SH-SY5Y (cell line): ENCODE data around the gene UBE3A.

Experiments
- GATA2 ChIP-seq: IDR thresholded peaks from 2 replicates; pipeline ENCODE4 v1.6.1; 2011; ENCODE audit warnings: mild to moderate bottlenecking, low read depth, low read length
- GATA3 ChIP-seq: IDR thresholded peaks from 2 replicates; pipeline ENCODE4 v1.6.1; 2011; ENCODE audit warnings: low read depth, mild to moderate bottlenecking, low read length, moderate library complexity

The UBE3A gene

GRCh38 chr15:25426896-25427610 lies 11.8 kb downstream of the UBE3A start:
- TF ChIP-seq GATA2 (peak; percentile 56), GATA3 (peak; percentile 51)

- TF ChIP-seq GATA2 (no peak), GATA3 (no peak)
Observed at GRCh38 chr15:25424073-25424472, 14.8 kb downstream of the UBE3A start.

DNA sequence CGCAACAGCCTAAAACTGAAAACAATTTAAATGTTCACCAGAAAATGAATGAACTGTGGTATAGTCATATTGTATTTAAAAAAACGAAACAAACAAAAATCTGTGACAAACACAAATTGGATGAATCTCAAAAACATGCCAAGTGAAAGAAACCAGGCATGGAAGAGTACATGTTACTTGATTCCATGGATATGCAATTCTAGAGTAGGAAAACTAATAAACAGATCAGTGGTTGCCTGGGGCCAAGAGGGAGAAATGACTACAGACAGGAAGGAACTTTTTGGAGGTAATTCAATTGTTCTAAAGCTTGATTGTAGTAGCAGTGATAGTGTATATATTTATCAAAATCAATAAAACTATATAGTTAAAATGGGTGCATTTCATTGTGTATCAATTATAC lies 16.8 kb downstream of the UBE3A start:
- TF ChIP-seq GATA2 (no peak), GATA3 (no peak)

GRCh38 chr15:25418202-25418601 lies 20.6 kb downstream of the UBE3A start:
- TF ChIP-seq GATA3 (no peak), GATA2 (no peak)

- TF ChIP-seq GATA3 (no peak), GATA2 (no peak)
Observed at GRCh38 chr15:25417604-25418003, 21.2 kb downstream of the UBE3A start.

GRCh38 chr15:25416693-25417092 lies 22.1 kb downstream of the UBE3A start:
- no peak for TF ChIP-seq GATA3
- no peak for TF ChIP-seq GATA2

DNA sequence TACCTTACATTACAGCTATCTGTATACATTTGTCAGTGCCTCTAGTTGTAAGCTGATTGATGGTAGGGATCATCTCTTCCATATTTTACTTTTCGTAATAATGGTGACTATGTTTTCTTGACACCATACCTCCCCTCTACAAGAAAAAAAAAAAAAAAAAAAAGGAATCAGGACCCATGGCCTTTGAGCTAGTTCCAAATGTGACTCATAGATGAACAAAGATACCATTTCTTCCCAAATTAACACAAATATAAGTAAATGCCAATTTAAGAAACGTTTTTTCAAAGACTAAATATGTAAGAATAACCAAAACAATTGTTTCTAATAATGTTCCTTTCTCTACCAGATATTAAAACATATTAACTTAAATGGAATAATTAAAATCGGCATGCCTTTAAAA lies 23.1 kb downstream of the UBE3A start:
- TF ChIP-seq GATA2 (no peak), GATA3 (no peak)

- TF ChIP-seq GATA2 (no peak), GATA3 (no peak)
Observed at GRCh38 chr15:25415217-25415616, 23.6 kb downstream of the UBE3A start.

GRCh38 chr15:25410649-25411048 lies 28.2 kb downstream of the UBE3A start:
- TF ChIP-seq GATA2 (no peak), GATA3 (no peak)

DNA sequence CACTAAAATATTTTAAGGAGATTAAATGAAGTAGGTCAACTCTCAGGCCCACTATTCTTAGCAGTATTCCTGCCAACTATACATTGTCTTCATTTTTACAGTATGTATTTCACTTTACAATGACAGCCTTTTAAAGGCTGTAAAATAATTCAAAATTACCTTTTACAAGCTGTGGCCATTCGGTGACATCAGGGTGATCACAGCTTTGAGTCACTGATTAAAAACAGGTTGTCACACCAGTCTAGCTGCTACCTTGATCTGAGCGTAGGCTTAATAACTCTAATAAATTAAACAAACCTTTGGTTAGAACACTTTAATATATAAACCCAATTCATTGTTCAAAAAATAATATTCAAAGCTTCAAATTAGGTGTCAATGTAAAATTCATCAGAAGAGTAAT lies 29.9 kb downstream of the UBE3A start:
- no peak for TF ChIP-seq GATA2
- no peak for TF ChIP-seq GATA3

- no peak for TF ChIP-seq GATA2
- TF ChIP-seq GATA3 = no peak
Observed at GRCh38 chr15:25408428-25408827, 30.4 kb downstream of the UBE3A start.

DNA sequence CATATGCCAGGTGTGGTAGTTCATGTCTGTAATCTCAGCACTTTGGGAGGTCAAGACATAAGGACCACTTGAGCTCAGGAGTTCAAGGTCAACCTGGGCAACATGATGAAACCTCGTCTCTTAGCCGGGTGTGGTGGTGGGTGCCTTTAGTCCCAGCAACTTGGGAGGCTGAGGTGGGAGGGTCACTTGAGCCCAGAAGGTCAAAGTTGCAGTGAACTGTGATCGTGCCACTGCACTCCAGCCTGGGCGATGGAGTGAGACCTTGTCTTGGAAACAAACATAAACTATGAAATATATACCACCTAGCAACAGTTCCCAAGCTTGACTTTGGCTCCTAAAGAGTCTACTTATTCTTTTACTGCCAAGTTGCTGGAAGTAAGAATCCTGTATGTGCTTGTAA lies 30.9 kb downstream of the UBE3A start:
- TF ChIP-seq GATA3 = no peak
- no peak for TF ChIP-seq GATA2

DNA sequence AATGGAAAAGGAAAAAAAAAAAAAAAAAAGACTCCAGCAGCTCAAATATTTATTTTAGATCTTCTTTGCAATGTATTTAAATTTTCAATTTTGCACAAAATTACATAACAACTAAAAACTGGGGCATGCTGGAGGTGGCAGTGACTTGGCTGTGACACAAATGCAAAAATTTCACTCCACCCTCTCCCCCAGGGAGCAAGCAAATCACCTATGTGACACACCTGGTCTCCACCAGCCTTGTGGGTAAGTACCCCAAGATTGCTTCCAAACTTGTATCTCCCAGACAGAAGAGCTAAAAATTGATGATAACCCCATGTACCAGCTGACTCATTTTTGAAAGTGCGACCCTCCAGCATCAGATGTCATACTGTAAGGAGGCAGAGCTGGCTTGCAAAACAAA lies 32.0 kb downstream of the UBE3A start:
- no peak for TF ChIP-seq GATA2
- no peak for TF ChIP-seq GATA3

DNA sequence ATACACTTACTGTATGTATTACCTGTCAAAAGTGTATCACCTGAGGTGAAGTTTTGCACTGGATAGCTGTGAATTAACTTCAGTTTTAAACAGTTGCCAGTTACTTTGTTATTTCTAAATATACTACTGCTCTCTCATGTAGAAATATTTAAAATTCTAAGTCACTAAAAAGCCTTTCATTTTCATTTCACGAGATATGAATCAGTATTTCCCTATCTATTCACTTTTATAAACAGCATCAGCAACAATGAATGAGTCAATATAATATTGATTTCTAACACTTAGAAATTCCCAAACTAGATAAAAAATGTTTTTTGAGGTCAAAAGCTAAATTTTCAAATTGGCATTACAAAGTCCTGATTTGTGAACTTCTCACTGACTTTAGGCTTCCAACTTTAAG lies 32.6 kb downstream of the UBE3A start:
- TF ChIP-seq GATA3 (no peak), GATA2 (no peak)

- TF ChIP-seq GATA2 (no peak), GATA3 (no peak)
Observed at GRCh38 chr15:25403771-25404170, 35.1 kb downstream of the UBE3A start.

- TF ChIP-seq GATA2 = no peak
- no peak for TF ChIP-seq GATA3
Observed at GRCh38 chr15:25402342-25402741, 36.5 kb downstream of the UBE3A start.
